DOHH2 (cell line): ENCODE measurements around the gene RHO.
A peak's percentile ranks its signal among the peaks of the same experiment; 100 is the strongest.

ENCODE experiments used
- H3F3A ChIP-seq: fragments of 200-600 bp; sonication (generic), shearing (Covaris generic); 2 replicates; pipeline ENCODE4 v1.6.0; 2016; ENCODE audit warnings: antibody characterized with exemption, mild to moderate bottlenecking; ENCODE audit not compliant: control insufficient read depth, insufficient read depth
- H3K27ac ChIP-seq: fragments of 200-600 bp; sonication (generic); 2 replicates; pipeline ENCODE4 v1.5.1; 2014; ENCODE audit warnings: low read depth, mild to moderate bottlenecking, low read length, moderate library complexity
- H3K27me3 ChIP-seq: fragments of 200-600 bp; sonication (generic); 2 replicates; pipeline ENCODE4 v1.6.1; 2014; ENCODE audit warnings: mild to moderate bottlenecking, low read length, mixed read lengths; ENCODE audit not compliant: control insufficient read depth
- H3K36me3 ChIP-seq: fragments of 200-600 bp; sonication (generic); 2 replicates; pipeline ENCODE4 v1.6.1; 2014; ENCODE audit warnings: mild to moderate bottlenecking, low read length, moderate library complexity, mixed read lengths; ENCODE audit not compliant: control insufficient read depth
- H3K4me1 ChIP-seq: fragments of 200-600 bp; sonication (generic); 2 replicates; pipeline ENCODE4 v1.6.1; 2014; ENCODE audit warnings: mild to moderate bottlenecking, low read length, mixed read lengths; ENCODE audit not compliant: control insufficient read depth
- H3K4me2 ChIP-seq: fragments of 200-600 bp; sonication (generic); 2 replicates; pipeline ENCODE4 v1.6.0; 2014; ENCODE audit warnings: mild to moderate bottlenecking, low read length, moderate library complexity
- H3K4me3 ChIP-seq: fragments of 200-600 bp; sonication (generic); 2 replicates; pipeline ENCODE4 v1.5.1; 2014; ENCODE audit warnings: mild to moderate bottlenecking, low read length, mixed read lengths
- H3K79me2 ChIP-seq: fragments of 200-600 bp; sonication (generic); 2 replicates; pipeline ENCODE4 v1.6.1; 2014; ENCODE audit warnings: mild to moderate bottlenecking, low read length, mixed read lengths; ENCODE audit not compliant: control insufficient read depth
- H3K9me2 ChIP-seq: fragments of 200-600 bp; sonication (generic); replicated peaks from 2 replicates; pipeline ENCODE4 v1.6.1; 2014; ENCODE audit warnings: mild to moderate bottlenecking, low read length, mixed read lengths; ENCODE audit not compliant: control insufficient read depth
- H3K9me3 ChIP-seq: fragments of 200-600 bp; sonication (generic); 2 replicates; pipeline ENCODE4 v1.6.1; 2014; ENCODE audit warnings: antibody characterized with exemption, low read length, mixed read lengths; ENCODE audit not compliant: control insufficient read depth, insufficient read depth
- H4K20me1 ChIP-seq: fragments of 200-600 bp; sonication (generic); 2 replicates; pipeline ENCODE4 v1.6.0; 2014; ENCODE audit warnings: low read depth, mild to moderate bottlenecking, antibody characterized with exemption, low read length, moderate library complexity; ENCODE audit not compliant: control insufficient read depth, insufficient read depth
- CTCF ChIP-seq: fragments of 200-600 bp; sonication (generic); IDR thresholded peaks from one replicate; pipeline ENCODE4 v1.5.1; 2014; ENCODE audit warnings: antibody characterized with exemption, mild to moderate bottlenecking, low read depth, low read length; ENCODE audit not compliant: poor library complexity, severe bottlenecking
- EZH2phosphoT487 ChIP-seq: fragments of 200-600 bp; sonication (generic); IDR thresholded peaks from 2 replicates; pipeline ENCODE4 v1.6.1; 2017; ENCODE audit warnings: borderline replicate concordance, mild to moderate bottlenecking, antibody characterized with exemption, low read length, moderate library complexity, mixed read lengths

The RHO gene

GRCh38 chr3:129576514-129577352, 48.3 kb downstream of the RHO start:
- Histone ChIP-seq H3K36me3 (no peaks in the 10 kb centered on the region), H3K4me3 (peak overlapping the region; percentile 68), H3F3A (0 out of 2 replicates have a peak, but pooled peaks cover 3% of the 10 kb centered on the region), H3K27ac (peak overlapping the region; percentile 85), H3K4me1 (peaks cover 54% of the 10 kb centered on the region), H3K27me3 (no peaks in the 10 kb centered on the region), H4K20me1 (no peaks in the 10 kb centered on the region), H3K9me3 (no peaks in the 10 kb centered on the region), H3K9me2 (no peaks in the 10 kb centered on the region), H3K79me2 (no peaks in the 10 kb centered on the region), H3K4me2 (peak overlapping the region; percentile 82)
- TF ChIP-seq EZH2phosphoT487 (no peak), CTCF (no peak)

GRCh38 chr3:129577366-129577765, 48.9 kb downstream of the RHO start:
- Histone ChIP-seq H3K79me2 (no peaks in the 10 kb centered on the region), H3F3A (peaks cover 3% of the 10 kb centered on the region; the same call in 1 of the 2 replicates), H3K4me1 (peaks cover 55% of the 10 kb centered on the region), H3K36me3 (no peaks in the 10 kb centered on the region), H3K4me3 (peak overlapping the region; percentile 68), H3K27ac (peak overlapping the region; percentile 85), H3K4me2 (peak overlapping the region; percentile 82), H3K9me2 (no peaks in the 10 kb centered on the region), H3K27me3 (no peaks in the 10 kb centered on the region), H4K20me1 (no peaks in the 10 kb centered on the region), H3K9me3 (no peaks in the 10 kb centered on the region)
- no peak for TF ChIP-seq CTCF
- TF ChIP-seq EZH2phosphoT487: no peak

- Histone ChIP-seq H3K36me3 (no peaks in the 10 kb centered on the region), H3K9me3 (no peaks in the 10 kb centered on the region), H3K27ac (peak overlapping the region; percentile 85), H3K4me1 (peaks cover 63% of the 10 kb centered on the region), H3K79me2 (no peaks in the 10 kb centered on the region), H4K20me1 (no peaks in the 10 kb centered on the region), H3F3A (peaks cover 3% of the 10 kb centered on the region; the same call in 1 of the 2 replicates), H3K9me2 (no peaks in the 10 kb centered on the region), H3K4me3 (peak overlapping the region; percentile 68), H3K27me3 (no peaks in the 10 kb centered on the region), H3K4me2 (peak overlapping the region; percentile 82)
- TF ChIP-seq EZH2phosphoT487 (no peak), CTCF (no peak)
Observed at GRCh38 chr3:129577925-129578786, 49.7 kb downstream of the RHO start.
